Kidney (tissue), 14 donors: Measurements from ENCODE around the gene NDST1. TPM values are rescaled to one million over a fixed set of nuclear protein-coding genes. Genes with fewer than 3 reads are reported as not detected.
A peak's percentile ranks its signal among the peaks of the same experiment; 100 is the strongest.

Source experiments
- DNase-seq, 5 donors: peaks; one replicate each; pipeline ENCODE4 v3.0.0-alpha.2; 2013 to 2020
- FAIRE-seq: peaks from 2 replicates; lab custom pipeline; 2012; peaks lifted over from hg19 to GRCh38; lab: Jason Lieb, UNC
- H3K27ac ChIP-seq, 2 donors: one replicate each; pipeline ENCODE4 v1.7.0; 2013; ENCODE audit warnings: low read depth in 2 of 2, low read length in 2 of 2, inconsistent platforms in 1 of 2
- H3K27me3 ChIP-seq: one replicate; pipeline ENCODE4 v1.7.1; 2013; ENCODE audit warnings: low read length, inconsistent platforms; ENCODE audit not compliant: control insufficient read depth, insufficient read depth
- H3K36me3 ChIP-seq, 3 donors: one replicate each; pipeline versions ENCODE4 v1.7.0 to v1.7.1; 2013; ENCODE audit warnings: low read length in 3 of 3, control low read depth in 1 of 3, inconsistent platforms in 1 of 3; ENCODE audit not compliant: insufficient read depth in 3 of 3, control insufficient read depth in 2 of 3
- H3K4me1 ChIP-seq, 3 donors: one replicate each; pipeline versions ENCODE4 v1.7.0 to v1.7.1; 2013; ENCODE audit warnings: low read length in 3 of 3, inconsistent platforms in 1 of 3, low read depth in 1 of 3; ENCODE audit not compliant: control insufficient read depth in 2 of 3, insufficient read depth in 2 of 3
- H3K4me3 ChIP-seq, 3 donors: one replicate each; pipeline versions ENCODE4 v1.7.0 to v1.8.1; 2013; ENCODE audit warnings: low read length in 3 of 3, control low read depth in 1 of 3, inconsistent platforms in 1 of 3
- H3K9ac ChIP-seq, 3 donors: one replicate each; pipeline versions ENCODE4 v1.7.0 to v1.7.1; 2013; ENCODE audit warnings: low read length in 3 of 3, control low read depth in 1 of 3, inconsistent platforms in 1 of 3
- H3K9me3 ChIP-seq, 3 donors: one replicate each; pipeline versions ENCODE4 v1.7.0 to v1.7.1; 2013; ENCODE audit warnings: low read length in 3 of 3, control low read depth in 1 of 3, inconsistent platforms in 1 of 3; ENCODE audit not compliant: control insufficient read depth in 2 of 3, insufficient read depth in 1 of 3
- intact Hi-C: fragments of 100-400 bp; cut with DNase I; formaldehyde crosslinking; loops from one replicate; pipeline ENCODE4 v1.11.1; 2022
- polyA plus RNA-seq: library from polyadenylated mRNA; stranded (reverse); fragments of 350-450 nt; fragmentation: Illumina TruSeq; extraction: RNeasy Lipid Tissue Mini Kit (QIAGEN cat#74804); gene quantifications from one replicate; pipeline ENCODE4 v1.2.3, GENCODE V29; 2014; ENCODE audit warnings: low read depth, low replicate concordance; ENCODE audit not compliant: insufficient read depth
- total RNA-seq: library from RNA; stranded (reverse); fragmentation: NEBNext Ultra II Directional; extraction: Animal tissue kit (Norgen Biotek cat#: 25700); gene quantifications from one replicate; pipeline ENCODE4 v1.2.1, GENCODE V29; 2021
- TF ChIP-seq, protein P1 (sequence below): IDR thresholded peaks from 3 replicates; pipeline ENCODE4 v1.5.1; 2012; ENCODE audit warnings: mild to moderate bottlenecking, moderate library complexity, borderline replicate concordance; ENCODE audit not compliant: insufficient read depth; ENCODE audit errors: extremely low read depth
- donor health status: control.
- donor health status: control.
- donor health status: control.
- donor health status: control.
- donor health status: control.
- donor health status: DM: yes; HTN: yes; CAD: no.
- donor health status: Normal renal cell carcinoma (clear cell type).

NDST1 gene
- total and polyA plus RNA-seq, 2 donors from 2014 or later = 11.7 to 60.7 TPM

DNA sequence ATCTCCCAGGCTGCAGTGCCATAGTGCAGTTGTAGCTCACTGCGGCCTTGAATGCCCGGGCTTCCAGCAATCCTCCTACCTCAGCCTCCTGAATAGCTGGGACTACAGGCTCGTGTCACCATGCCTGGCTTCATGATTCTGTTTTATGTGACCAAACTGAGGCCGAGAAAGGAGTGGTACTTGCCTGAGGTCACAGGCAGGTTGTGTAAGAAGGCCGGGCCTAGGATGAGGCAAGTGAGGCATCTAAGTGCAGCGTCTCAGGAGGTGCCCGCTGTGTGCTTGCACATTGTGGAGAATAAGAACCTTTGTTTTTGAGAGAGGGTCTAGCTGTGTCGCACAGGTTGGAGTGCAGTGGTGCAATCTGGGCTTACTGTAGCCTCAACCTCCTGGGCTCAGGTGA, 2.1 kb upstream of the NDST1 start:
- H3K9ac ChIP-seq = no peak overlapping the region
- peaks cover 0 to 60% (median 57%) of the 10 kb centered on the region in 3 donors for H3K4me1 ChIP-seq
- H3K9me3 ChIP-seq = no peaks in the 10 kb centered on the region
- H3K27me3 ChIP-seq = no peaks in the 10 kb centered on the region
- no peak overlapping the region for H3K27ac ChIP-seq
- no peak overlapping the region for H3K4me3 ChIP-seq
- intact Hi-C loops = no loop called here
- DNase-seq (no peak), FAIRE-seq (no peak)
- H3K36me3 ChIP-seq = no peaks in the 10 kb centered on the region
- TF ChIP-seq, protein P1, sequence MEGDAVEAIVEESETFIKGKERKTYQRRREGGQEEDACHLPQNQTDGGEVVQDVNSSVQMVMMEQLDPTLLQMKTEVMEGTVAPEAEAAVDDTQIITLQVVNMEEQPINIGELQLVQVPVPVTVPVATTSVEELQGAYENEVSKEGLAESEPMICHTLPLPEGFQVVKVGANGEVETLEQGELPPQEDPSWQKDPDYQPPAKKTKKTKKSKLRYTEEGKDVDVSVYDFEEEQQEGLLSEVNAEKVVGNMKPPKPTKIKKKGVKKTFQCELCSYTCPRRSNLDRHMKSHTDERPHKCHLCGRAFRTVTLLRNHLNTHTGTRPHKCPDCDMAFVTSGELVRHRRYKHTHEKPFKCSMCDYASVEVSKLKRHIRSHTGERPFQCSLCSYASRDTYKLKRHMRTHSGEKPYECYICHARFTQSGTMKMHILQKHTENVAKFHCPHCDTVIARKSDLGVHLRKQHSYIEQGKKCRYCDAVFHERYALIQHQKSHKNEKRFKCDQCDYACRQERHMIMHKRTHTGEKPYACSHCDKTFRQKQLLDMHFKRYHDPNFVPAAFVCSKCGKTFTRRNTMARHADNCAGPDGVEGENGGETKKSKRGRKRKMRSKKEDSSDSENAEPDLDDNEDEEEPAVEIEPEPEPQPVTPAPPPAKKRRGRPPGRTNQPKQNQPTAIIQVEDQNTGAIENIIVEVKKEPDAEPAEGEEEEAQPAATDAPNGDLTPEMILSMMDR = no peak

DNA sequence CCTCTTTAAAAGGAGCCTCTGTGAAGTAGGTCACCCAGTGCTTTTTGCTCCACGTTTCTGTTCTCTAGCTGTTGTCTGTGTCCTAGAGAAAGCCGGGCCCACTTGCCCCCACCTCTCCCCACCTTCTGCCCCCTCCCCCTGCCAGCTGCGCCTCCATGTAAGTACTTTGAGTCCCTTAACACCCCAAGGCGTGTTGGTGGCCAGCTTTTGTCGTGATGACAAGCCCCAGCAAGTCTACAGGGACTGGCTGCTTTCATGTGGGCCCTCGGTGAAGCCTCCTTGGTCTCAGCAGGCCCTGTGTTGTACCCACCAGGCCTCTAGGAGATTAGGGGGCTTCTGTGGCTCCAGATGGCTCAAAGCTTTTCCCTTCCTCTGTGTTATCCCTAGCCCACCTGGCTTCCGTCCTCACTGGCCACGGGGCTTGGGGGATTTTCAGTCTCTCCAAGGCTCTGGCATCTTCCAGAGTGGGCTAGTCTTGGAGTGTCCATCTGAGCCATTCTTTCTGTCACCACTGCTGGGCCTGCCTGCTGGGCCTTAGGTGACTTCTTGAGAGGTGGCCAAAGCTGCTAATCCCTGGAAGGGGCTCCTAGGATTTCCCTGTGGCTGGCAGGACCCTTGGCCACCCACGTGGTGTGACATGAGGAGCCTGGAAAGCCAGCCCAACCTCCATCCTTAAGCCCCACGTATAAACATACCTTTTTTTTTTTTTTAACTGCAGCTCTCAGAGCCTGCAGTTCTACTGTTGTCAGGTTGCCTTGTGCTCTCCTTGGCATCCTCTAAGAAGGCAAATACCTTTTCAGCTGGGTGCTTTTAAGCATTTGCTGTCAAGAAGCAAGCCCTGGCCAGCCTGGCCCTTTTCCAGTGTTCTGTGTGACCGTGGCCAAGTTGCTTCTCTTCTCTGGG, 1.1 kb upstream of the NDST1 start:
- intact Hi-C loops = no loop called here
- H3K9ac ChIP-seq = no peak overlapping the region
- DNase-seq = no peak

DNA sequence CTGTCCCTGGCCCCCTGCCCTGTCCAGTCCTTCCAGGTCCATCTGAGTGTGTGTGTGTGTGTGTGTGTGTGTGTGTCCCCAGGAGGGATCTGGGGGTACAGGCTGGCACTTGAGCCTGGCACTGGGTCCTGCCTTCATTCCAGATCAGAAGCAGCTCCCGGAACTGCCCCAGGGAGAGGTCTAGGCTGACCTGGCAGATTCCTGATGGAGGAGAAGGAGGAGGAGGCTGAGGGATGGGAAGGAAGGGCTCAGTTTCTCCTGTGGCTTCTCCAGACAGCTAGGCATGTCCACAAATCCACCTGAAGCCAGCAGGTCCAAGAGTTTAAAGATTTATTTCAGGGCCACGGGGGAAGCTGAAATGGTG, 328 bp downstream of the NDST1 start:
- Histone ChIP-seq H3K36me3 (no peaks in the 10 kb centered on the region), H3K4me3 (no peak overlapping the region), H3K9ac (no peak overlapping the region), H3K9me3 (no peaks in the 10 kb centered on the region), H3K27me3 (no peaks in the 10 kb centered on the region), H3K4me1 (peaks cover 0 to 81% (median 75%) of the 10 kb centered on the region in 3 donors), H3K27ac (peak overlapping the region in 1 of 2 donors; percentile 36)
- no peak for FAIRE-seq
- intact Hi-C loops = no loop called here
- TF ChIP-seq, protein P1 = no peak
- DNase-seq = no peak

More for the DNA sequence above, 1.1 kb upstream of the NDST1 start:
- no peaks in the 10 kb centered on the region for H3K36me3 ChIP-seq
- H3K4me1 ChIP-seq = peaks cover 0 to 69% (median 65%) of the 10 kb centered on the region in 3 donors
- TF ChIP-seq, protein P1 = no peak
- H3K27ac ChIP-seq = peak overlapping the region; percentile 57 to 64
- H3K9me3 ChIP-seq = no peaks in the 10 kb centered on the region
- no peaks in the 10 kb centered on the region for H3K27me3 ChIP-seq
- no peak for FAIRE-seq
- no peak overlapping the region for H3K4me3 ChIP-seq
